Measurements from ENCODE around the gene CD300A. TPM values are rescaled to one million over a fixed set of nuclear protein-coding genes. Genes with fewer than 3 reads are reported as not detected.

Gene CD300A
- polyA plus RNA-seq, 1 donor (not counting 4 experiments of a cell fraction or from before 2014, with no cell fraction given), result 0.07 TPM

GRCh38 chr17:74426551-74427047, 39.8 kb upstream of the CD300A start:
- TF ChIP-seq, protein P1, sequence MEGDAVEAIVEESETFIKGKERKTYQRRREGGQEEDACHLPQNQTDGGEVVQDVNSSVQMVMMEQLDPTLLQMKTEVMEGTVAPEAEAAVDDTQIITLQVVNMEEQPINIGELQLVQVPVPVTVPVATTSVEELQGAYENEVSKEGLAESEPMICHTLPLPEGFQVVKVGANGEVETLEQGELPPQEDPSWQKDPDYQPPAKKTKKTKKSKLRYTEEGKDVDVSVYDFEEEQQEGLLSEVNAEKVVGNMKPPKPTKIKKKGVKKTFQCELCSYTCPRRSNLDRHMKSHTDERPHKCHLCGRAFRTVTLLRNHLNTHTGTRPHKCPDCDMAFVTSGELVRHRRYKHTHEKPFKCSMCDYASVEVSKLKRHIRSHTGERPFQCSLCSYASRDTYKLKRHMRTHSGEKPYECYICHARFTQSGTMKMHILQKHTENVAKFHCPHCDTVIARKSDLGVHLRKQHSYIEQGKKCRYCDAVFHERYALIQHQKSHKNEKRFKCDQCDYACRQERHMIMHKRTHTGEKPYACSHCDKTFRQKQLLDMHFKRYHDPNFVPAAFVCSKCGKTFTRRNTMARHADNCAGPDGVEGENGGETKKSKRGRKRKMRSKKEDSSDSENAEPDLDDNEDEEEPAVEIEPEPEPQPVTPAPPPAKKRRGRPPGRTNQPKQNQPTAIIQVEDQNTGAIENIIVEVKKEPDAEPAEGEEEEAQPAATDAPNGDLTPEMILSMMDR (optimal IDR thresholded peaks at IDR 0.05 in 1 of 3, IDR thresholded peaks at IDR 0.05 in 1 of 3, conservative IDR thresholded peaks at IDR 0.05 in 1 of 3; ENCODE audit: extremely low read depth in 1 of 3, insufficient read depth in 2 of 3, low read length in 3 of 3), result no peak
- no peak for TF ChIP-seq EZH2 (IDR thresholded peaks at IDR 0.05; ENCODE audit: low read length)
- peaks cover 3% of the 10 kb centered on the region for H3K9me1 ChIP-seq (ENCODE audit: control insufficient read depth, extremely low read depth, insufficient read depth, low read length)
- DNase-seq (ENCODE audit: low read depth, low spot score) (no peak), FAIRE-seq (no peak)
- peak overlapping the region; percentile 58 for H3K4me2 ChIP-seq (ENCODE audit: control insufficient read depth, extremely low read depth, insufficient read depth, low read depth, low read length)
- no peaks in the 10 kb centered on the region for H3K79me2 ChIP-seq (ENCODE audit: control insufficient read depth, insufficient read depth, low read length)
- H3K36me3 ChIP-seq (ENCODE audit: control insufficient read depth in 2 of 2, extremely low read depth in 1 of 2, insufficient read depth in 2 of 2, low read length in 2 of 2), result no peaks in the 10 kb centered on the region
- no peaks in the 10 kb centered on the region for H4K20me1 ChIP-seq (ENCODE audit: control insufficient read depth, extremely low read depth, insufficient read depth, low read length)
- no peak overlapping the region for H3K9ac ChIP-seq (ENCODE audit: control insufficient read depth, extremely low read depth, insufficient read depth, low read length)
- H2AFZ ChIP-seq (ENCODE audit: control insufficient read depth, low read length), result peak overlapping the region; percentile 71
- no peaks in the 10 kb centered on the region for H3K9me3 ChIP-seq (ENCODE audit: control insufficient read depth, low read depth, low read length)
- H3K27ac ChIP-seq (ENCODE audit: control insufficient read depth, insufficient read depth, low read length), result no peak overlapping the region
- H3K4me3 ChIP-seq (ENCODE audit: control insufficient read depth in 2 of 3, extremely low read depth in 1 of 3, insufficient read depth in 2 of 3, low read depth in 1 of 3, low read length in 3 of 3), result no peak overlapping the region
- dilution Hi-C loops (cut with MboI; ENCODE audit: extremely low pct_ligation_motif_present, low sequenced_read_pairs), result no loop called here
- H3K27me3 ChIP-seq (ENCODE audit: control insufficient read depth, extremely low read depth, insufficient read depth, low read length), result no peaks in the 10 kb centered on the region
- H3K4me1 ChIP-seq (ENCODE audit: control insufficient read depth, extremely low read depth, insufficient read depth, low read length), result peaks cover 29% of the 10 kb centered on the region

- peak overlapping the region; percentile 28 for H3K27ac ChIP-seq (ENCODE audit: control insufficient read depth, insufficient read depth, low read length)
- no peaks in the 10 kb centered on the region for H4K20me1 ChIP-seq (ENCODE audit: control insufficient read depth, extremely low read depth, insufficient read depth, low read length)
- H3K79me2 ChIP-seq (ENCODE audit: control insufficient read depth, insufficient read depth, low read length), result no peaks in the 10 kb centered on the region
- peak overlapping the region; percentile 58 for H3K4me2 ChIP-seq (ENCODE audit: control insufficient read depth, extremely low read depth, insufficient read depth, low read depth, low read length)
- H3K9ac ChIP-seq (ENCODE audit: control insufficient read depth, extremely low read depth, insufficient read depth, low read length), result peak overlapping the region; percentile 35
- H2AFZ ChIP-seq (ENCODE audit: control insufficient read depth, low read length), result peak overlapping the region; percentile 71
- dilution Hi-C loops (cut with MboI; ENCODE audit: extremely low pct_ligation_motif_present, low sequenced_read_pairs), result no loop called here
- FAIRE-seq (no peak), DNase-seq (ENCODE audit: low read depth, low spot score) (no peak)
- no peaks in the 10 kb centered on the region for H3K27me3 ChIP-seq (ENCODE audit: control insufficient read depth, extremely low read depth, insufficient read depth, low read length)
- H3K9me3 ChIP-seq (ENCODE audit: control insufficient read depth, low read depth, low read length), result no peaks in the 10 kb centered on the region
- H3K4me3 ChIP-seq (ENCODE audit: control insufficient read depth in 2 of 3, extremely low read depth in 1 of 3, insufficient read depth in 2 of 3, low read depth in 1 of 3, low read length in 3 of 3), result no peak overlapping the region
- H3K4me1 ChIP-seq (ENCODE audit: control insufficient read depth, extremely low read depth, insufficient read depth, low read length), result peaks cover 30% of the 10 kb centered on the region
- TF ChIP-seq EZH2 (IDR thresholded peaks at IDR 0.05; ENCODE audit: low read length), result no peak
- TF ChIP-seq, protein P1 (optimal IDR thresholded peaks at IDR 0.05 in 1 of 3, IDR thresholded peaks at IDR 0.05 in 1 of 3, conservative IDR thresholded peaks at IDR 0.05 in 1 of 3; ENCODE audit: extremely low read depth in 1 of 3, insufficient read depth in 2 of 3, low read length in 3 of 3), result no peak
- H3K36me3 ChIP-seq (ENCODE audit: control insufficient read depth in 2 of 2, extremely low read depth in 1 of 2, insufficient read depth in 2 of 2, low read length in 2 of 2), result no peaks in the 10 kb centered on the region
- H3K9me1 ChIP-seq (ENCODE audit: control insufficient read depth, extremely low read depth, insufficient read depth, low read length), result peaks cover 3% of the 10 kb centered on the region
Measured at GRCh38 chr17:74427048-74427762, 39.2 kb upstream of the CD300A start.
